BJ (cell line): ENCODE data around the gene RASAL1. TPM values are rescaled to one million over a fixed set of nuclear protein-coding genes. Genes with fewer than 3 reads are reported as not detected.

ENCODE experiments used
- CTCF ChIA-PET: fragments of 350-600 bp; formaldehyde crosslinking; extraction: SDS; loops from one replicate; lab custom pipeline; 2021; ENCODE audit warnings: antibody characterized with exemption, inconsistent platforms; lab: Yijun Ruan, JAX
- POLR2A ChIA-PET: fragments of 300-600 bp; sonication (Branson Sonifier 250); formaldehyde crosslinking; extraction: SDS; loops from one replicate; lab custom pipeline; 2021; ENCODE audit warnings: antibody characterized with exemption; lab: Charles Lee
- DNase-seq: peaks from one replicate; pipeline ENCODE4 v3.0.0-alpha.2; 2011; ENCODE audit warnings: low read depth
- H3K27me3 ChIP-seq: 2 replicates; pipeline ENCODE4 v1.6.0; 2011; ENCODE audit warnings: low read length; ENCODE audit not compliant: control insufficient read depth, insufficient read depth
- H3K36me3 ChIP-seq: 2 replicates; pipeline ENCODE4 v1.5.1; 2011; ENCODE audit warnings: low read length; ENCODE audit not compliant: control insufficient read depth, insufficient read depth
- H3K4me3 ChIP-seq: 2 replicates; pipeline ENCODE4 v1.5.1; 2011; ENCODE audit warnings: low read depth, mild to moderate bottlenecking, control low read depth, low read length
- polyA plus RNA-seq: library from polyadenylated mRNA; depleted of rRNA; stranded (reverse); fragments of >200 nt; gene quantifications from 2 replicates; pipeline ENCODE4 v1.2.3, GENCODE V29; 2011
- TF ChIP-seq, protein P1 (sequence below): IDR thresholded peaks from 2 replicates; pipeline ENCODE4 v1.5.1; 2011; ENCODE audit warnings: low read depth, mild to moderate bottlenecking, control low read depth, inconsistent platforms, low read length, moderate library complexity; ENCODE audit not compliant: insufficient read depth

Gene RASAL1
- polyA plus RNA-seq, 1 experiment, result not detected

DNA sequence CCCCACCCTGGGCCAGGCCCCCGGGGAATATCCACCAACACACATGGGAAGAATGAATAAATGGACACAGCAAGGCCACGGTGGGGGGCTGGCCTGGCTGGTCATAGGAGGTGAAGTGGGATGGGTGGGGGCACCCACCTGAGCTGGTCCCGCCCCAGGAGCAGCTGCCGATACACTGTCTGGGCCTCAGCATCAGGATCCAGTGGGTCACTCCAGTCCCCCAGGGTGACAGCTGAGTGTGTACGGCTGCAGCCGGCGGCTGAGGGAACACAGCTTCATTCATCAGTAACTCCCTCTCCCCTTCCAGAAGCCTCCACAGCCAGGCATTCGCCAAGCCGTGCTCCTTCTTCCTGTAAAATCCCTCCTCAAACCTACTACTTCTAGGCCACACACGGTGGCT is 33.8 kb downstream of the RASAL1 start:
- POLR2A ChIA-PET, result no interaction called here
- H3K4me3 ChIP-seq, result no peak overlapping the region
- CTCF ChIA-PET, result no interaction called here
- DNase-seq, result no peak
- TF ChIP-seq, protein P1, sequence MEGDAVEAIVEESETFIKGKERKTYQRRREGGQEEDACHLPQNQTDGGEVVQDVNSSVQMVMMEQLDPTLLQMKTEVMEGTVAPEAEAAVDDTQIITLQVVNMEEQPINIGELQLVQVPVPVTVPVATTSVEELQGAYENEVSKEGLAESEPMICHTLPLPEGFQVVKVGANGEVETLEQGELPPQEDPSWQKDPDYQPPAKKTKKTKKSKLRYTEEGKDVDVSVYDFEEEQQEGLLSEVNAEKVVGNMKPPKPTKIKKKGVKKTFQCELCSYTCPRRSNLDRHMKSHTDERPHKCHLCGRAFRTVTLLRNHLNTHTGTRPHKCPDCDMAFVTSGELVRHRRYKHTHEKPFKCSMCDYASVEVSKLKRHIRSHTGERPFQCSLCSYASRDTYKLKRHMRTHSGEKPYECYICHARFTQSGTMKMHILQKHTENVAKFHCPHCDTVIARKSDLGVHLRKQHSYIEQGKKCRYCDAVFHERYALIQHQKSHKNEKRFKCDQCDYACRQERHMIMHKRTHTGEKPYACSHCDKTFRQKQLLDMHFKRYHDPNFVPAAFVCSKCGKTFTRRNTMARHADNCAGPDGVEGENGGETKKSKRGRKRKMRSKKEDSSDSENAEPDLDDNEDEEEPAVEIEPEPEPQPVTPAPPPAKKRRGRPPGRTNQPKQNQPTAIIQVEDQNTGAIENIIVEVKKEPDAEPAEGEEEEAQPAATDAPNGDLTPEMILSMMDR, result no peak
- H3K36me3 ChIP-seq, result no peaks in the 10 kb centered on the region
- peaks cover 1% of the 10 kb centered on the region; the same call in 1 of the 2 replicates for H3K27me3 ChIP-seq

DNA sequence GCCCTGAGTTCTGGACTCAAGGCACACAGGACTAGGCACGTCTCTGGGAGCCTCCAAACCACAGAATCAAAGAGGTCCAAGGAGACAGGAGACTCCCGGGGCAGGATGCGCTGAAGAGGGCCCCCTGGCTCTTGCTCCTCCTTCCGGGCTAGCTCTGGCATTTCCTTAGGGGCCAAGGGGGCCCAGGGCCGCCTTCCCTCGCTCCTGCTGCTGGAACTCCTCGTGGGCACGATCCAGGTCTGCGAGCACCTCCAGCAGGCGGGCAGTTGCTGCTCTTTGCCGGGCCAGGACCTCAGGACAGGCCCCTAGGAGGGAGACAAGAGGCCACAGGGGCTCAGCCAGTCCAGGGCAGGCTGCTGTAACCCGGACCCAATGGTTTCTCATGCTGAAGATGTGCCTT is 35.8 kb downstream of the RASAL1 start:
- POLR2A ChIA-PET, result no interaction called here
- TF ChIP-seq, protein P1, result no peak
- no peak overlapping the region for H3K4me3 ChIP-seq
- H3K36me3 ChIP-seq, result no peaks in the 10 kb centered on the region
- no peak for DNase-seq
- CTCF ChIA-PET, result interaction anchor here (1.8 kb wide), 2 partner anchors 12 to 17 kb away, joined by 3 to 5 read pairs; no protein-coding TSS in a partner anchor
- peaks cover 1% of the 10 kb centered on the region; the same call in 1 of the 2 replicates for H3K27me3 ChIP-seq

DNA sequence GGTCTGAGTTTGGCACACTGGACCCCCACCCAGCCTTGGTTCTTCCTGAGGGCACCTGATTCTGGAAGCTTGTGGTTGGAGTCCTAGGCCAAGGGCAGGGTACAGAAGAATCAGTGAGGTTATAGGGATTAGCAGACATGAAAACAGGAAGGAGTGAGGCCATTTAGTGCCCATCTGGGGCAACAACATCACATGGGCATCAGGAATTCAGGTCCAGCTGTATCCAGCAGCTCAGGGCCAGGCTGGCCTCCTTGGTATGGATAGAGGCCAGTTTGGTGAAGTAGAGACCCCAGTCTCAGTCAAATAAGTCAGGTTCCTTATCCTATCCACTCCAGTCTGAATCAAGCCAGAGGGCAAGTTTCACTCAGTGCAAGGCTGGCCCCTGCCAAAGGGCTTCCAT is 36.2 kb downstream of the RASAL1 start:
- no peak for DNase-seq
- TF ChIP-seq, protein P1, result no peak
- ChIA-PET CTCF (interaction anchor here (0.8 to 1.8 kb wide), 7 partner anchors 12 to 74 kb away, joined by 3 to 6 read pairs (median 3); no protein-coding TSS in a partner anchor), POLR2A (no interaction called here)
- Histone ChIP-seq H3K27me3 (peaks cover 1% of the 10 kb centered on the region; the same call in 1 of the 2 replicates), H3K36me3 (no peaks in the 10 kb centered on the region), H3K4me3 (no peak overlapping the region)

DNA sequence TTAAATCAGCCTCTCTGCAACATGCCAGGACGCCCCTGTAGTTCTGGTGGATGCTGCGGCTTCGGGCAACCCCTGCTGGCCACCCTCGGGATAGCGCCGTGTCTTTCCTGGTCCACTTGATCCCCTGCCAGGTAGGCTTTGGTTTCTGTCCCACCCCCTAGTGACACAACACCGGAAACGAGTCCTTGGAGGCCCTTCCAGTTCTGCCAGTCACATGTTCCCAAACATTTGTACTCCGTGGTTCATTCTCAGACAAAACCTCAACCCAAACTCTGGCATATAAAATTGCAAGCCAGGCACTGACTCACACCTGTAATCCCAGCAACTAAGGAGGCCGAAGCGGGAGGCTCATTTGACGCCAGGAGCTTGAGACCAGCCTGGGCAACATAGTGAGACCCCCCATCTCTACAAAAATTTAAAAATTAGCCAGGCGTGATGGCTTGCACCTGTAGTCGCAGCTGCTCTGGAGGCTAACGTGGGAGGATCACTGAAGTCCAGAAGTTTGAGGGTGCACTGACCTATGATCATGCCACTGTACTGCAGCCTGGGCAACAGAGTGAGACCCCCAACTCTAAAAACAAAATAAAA is 37.0 kb downstream of the RASAL1 start:
- Histone ChIP-seq H3K27me3 (no peaks in the 10 kb centered on the region; the same call in 1 of the 2 replicates), H3K4me3 (no peak overlapping the region), H3K36me3 (no peaks in the 10 kb centered on the region)
- ChIA-PET CTCF (interaction anchor here (0.7 to 2.0 kb wide), 16 partner anchors 9 to 138 kb away, joined by 3 to 6 read pairs (median 3); no protein-coding TSS in a partner anchor), POLR2A (no interaction called here)
- TF ChIP-seq, protein P1, result peak; percentile 83
- peak; percentile 21 for DNase-seq

DNA sequence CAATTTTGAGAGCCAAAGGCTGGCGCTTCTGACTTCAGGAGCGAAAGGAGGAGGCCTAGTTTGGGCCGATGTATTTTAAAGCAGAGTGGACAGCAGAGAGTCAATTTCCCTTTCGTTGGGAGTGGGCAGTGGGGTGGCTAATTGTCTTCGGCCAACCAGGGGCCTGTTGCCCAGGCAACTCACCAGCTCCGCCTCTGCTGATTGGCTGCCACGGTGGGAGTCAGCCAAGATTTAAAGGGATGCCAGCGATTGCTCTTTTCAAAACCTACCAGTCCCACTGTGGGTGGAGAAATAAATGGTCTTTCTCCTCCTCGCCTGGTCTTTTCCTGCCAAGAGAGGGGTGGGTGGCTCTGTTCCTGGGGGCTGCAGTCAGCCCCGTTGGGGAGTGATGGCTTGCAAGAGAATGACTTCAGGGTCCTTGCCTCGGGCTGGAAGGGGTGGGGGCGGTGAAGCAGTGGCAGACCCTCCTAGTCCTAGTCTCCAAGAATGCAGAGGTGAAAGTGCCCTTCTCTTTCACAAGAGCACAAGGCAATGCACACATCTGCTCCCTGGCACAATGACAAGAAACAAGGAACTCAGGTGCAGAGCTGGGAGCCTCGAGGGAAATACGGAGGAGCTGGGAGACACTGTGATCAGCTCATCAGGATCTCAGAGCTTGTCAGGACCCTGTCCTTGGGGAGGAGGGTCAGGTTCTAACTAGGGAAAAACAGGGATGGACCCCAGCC is 37.7 kb downstream of the RASAL1 start:
- TF ChIP-seq, protein P1, result no peak
- POLR2A ChIA-PET, result no interaction called here

More for the DNA sequence above, 37.7 kb downstream of the RASAL1 start:
- Histone ChIP-seq H3K27me3 (no peaks in the 10 kb centered on the region; the same call in 1 of the 2 replicates), H3K4me3 (no peak overlapping the region), H3K36me3 (no peaks in the 10 kb centered on the region)
- no peak for DNase-seq
- CTCF ChIA-PET, result interaction anchor here (0.7 to 2.0 kb wide), 13 partner anchors 9 to 138 kb away, joined by 3 to 6 read pairs (median 3); no protein-coding TSS in a partner anchor
